Measurements from ENCODE around the gene CHRNA9. TPM values are rescaled to one million over a fixed set of nuclear protein-coding genes. Genes with fewer than 3 reads are reported as not detected.

The CHRNA9 gene
- total RNA-seq, 1 experiment from 2014 or later = 0.15 TPM

DNA sequence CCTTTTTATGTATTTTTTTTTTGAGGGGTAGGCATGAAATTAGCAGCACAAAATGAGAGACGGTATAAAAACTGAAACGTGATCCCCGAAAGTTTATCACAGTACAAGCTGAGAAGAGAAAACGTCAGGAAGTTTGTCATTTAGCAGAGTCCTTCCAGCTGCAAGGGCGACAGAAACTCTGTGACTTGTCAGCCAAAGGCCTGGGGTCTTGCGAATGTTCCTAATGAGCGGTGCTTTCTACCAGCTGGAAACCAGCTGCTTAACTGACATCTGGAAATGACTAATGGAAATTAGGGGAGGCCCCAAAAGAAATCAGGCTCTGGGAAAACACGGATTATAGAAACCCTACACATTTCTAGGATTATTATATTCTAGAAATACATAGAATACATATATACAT lies 66.5 kb downstream of the CHRNA9 start:
- H4K20me1 ChIP-seq (ENCODE audit: insufficient read depth, low read depth, low read length) = no peaks in the 10 kb centered on the region
- no peaks in the 10 kb centered on the region for H3K36me3 ChIP-seq (ENCODE audit: insufficient read depth, low read length)
- no peak overlapping the region for H3K27ac ChIP-seq (ENCODE audit: low read length)
- DNase-seq = no peak
- H3K9me2 ChIP-seq (replicated peaks; ENCODE audit: insufficient read depth, low read length) = no peaks in the 10 kb centered on the region
- H3K27me3 ChIP-seq (ENCODE audit: low read length) = no peaks in the 10 kb centered on the region
- no peak overlapping the region for H3K4me3 ChIP-seq (ENCODE audit: low read length)
- H3K4me2 ChIP-seq (ENCODE audit: low read depth, low read length, poor library complexity, severe bottlenecking) = no peak overlapping the region
- no peak overlapping the region for H2AFZ ChIP-seq (ENCODE audit: low read length)
- H3K9ac ChIP-seq (ENCODE audit: low read length) = no peak overlapping the region
- no peaks in the 10 kb centered on the region for H3K4me1 ChIP-seq (ENCODE audit: low read length)
- H3K79me2 ChIP-seq (ENCODE audit: low read length) = no peaks in the 10 kb centered on the region
- H3K9me3 ChIP-seq (ENCODE audit: low read length) = no peaks in the 10 kb centered on the region

DNA sequence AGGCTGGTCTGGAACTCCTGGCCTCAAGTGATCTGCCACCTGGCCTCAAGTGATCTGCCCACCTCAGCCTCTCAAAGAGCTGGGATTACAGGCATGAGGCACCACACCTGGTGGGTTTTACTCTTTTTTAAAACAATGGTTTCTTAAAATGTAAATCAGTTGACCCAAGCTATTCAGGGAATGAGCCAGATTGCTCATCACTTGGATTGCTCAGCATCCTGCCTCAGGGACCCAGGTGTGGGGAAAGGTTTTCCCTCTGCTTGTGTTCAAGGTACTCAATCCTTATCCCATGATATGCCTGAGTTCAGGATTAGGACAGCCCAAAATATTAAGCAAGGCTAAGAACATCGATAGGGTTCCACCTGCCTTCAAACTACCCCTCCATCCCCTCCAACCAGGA lies 67.4 kb downstream of the CHRNA9 start:
- H4K20me1 ChIP-seq (ENCODE audit: insufficient read depth, low read depth, low read length) = no peaks in the 10 kb centered on the region
- DNase-seq = no peak
- no peak overlapping the region for H3K9ac ChIP-seq (ENCODE audit: low read length)
- no peaks in the 10 kb centered on the region for H3K79me2 ChIP-seq (ENCODE audit: low read length)
- H3K9me2 ChIP-seq (replicated peaks; ENCODE audit: insufficient read depth, low read length) = no peaks in the 10 kb centered on the region
- H3K4me3 ChIP-seq (ENCODE audit: low read length) = no peak overlapping the region
- no peaks in the 10 kb centered on the region for H3K27me3 ChIP-seq (ENCODE audit: low read length)
- no peak overlapping the region for H2AFZ ChIP-seq (ENCODE audit: low read length)
- H3K9me3 ChIP-seq (ENCODE audit: low read length) = no peaks in the 10 kb centered on the region; the same call in 1 of the 2 replicates
- no peak overlapping the region for H3K27ac ChIP-seq (ENCODE audit: low read length)
- no peak overlapping the region for H3K4me2 ChIP-seq (ENCODE audit: low read depth, low read length, poor library complexity, severe bottlenecking)
- H3K4me1 ChIP-seq (ENCODE audit: low read length) = no peaks in the 10 kb centered on the region
- no peaks in the 10 kb centered on the region; the same call in 1 of the 2 replicates for H3K36me3 ChIP-seq (ENCODE audit: insufficient read depth, low read length)

DNA sequence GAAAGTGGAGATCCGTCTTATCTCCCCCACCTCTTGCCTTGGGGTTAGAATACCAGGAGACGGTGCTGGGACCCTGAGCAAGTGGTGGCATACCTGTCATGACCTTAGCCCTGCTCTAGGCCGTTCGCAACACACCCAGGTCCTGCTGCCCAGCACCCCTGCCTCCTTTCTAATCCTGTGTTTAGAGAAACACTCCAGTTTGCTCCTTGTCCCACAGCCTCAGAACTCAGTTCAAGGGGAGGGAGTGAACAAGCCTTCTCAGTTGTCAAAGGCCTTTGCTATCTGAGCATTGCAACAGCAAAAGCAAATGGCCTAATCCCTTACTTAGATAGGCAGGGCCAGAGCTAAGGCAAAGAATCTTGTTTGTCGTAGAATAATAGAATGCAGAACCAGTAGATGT lies 67.9 kb downstream of the CHRNA9 start:
- Histone ChIP-seq H3K4me2 (ENCODE audit: low read depth, low read length, poor library complexity, severe bottlenecking) (no peak overlapping the region), H3K9me2 (replicated peaks; ENCODE audit: insufficient read depth, low read length) (no peaks in the 10 kb centered on the region), H3K79me2 (ENCODE audit: low read length) (no peaks in the 10 kb centered on the region), H4K20me1 (ENCODE audit: insufficient read depth, low read depth, low read length) (no peaks in the 10 kb centered on the region), H3K4me1 (ENCODE audit: low read length) (no peaks in the 10 kb centered on the region), H2AFZ (ENCODE audit: low read length) (no peak overlapping the region), H3K9me3 (ENCODE audit: low read length) (no peaks in the 10 kb centered on the region; the same call in 1 of the 2 replicates), H3K36me3 (ENCODE audit: insufficient read depth, low read length) (no peaks in the 10 kb centered on the region; the same call in 1 of the 2 replicates), H3K27me3 (ENCODE audit: low read length) (no peaks in the 10 kb centered on the region), H3K4me3 (ENCODE audit: low read length) (no peak overlapping the region), H3K27ac (ENCODE audit: low read length) (no peak overlapping the region), H3K9ac (ENCODE audit: low read length) (no peak overlapping the region)
- no peak for DNase-seq

Small RNA genes within 50 kb of the gene (small RNA-seq; reads per million reads assigned to genes)
- not detected for gene RNU7-74P

Other genes starting within 250 kb of the CHRNA9 start
- gene RHOH, start 138.3 kb upstream of the CHRNA9 start, total RNA-seq (2014; rRNA removed; shearing (Covaris generic); ENCODE audit: low replicate concordance) = 39.5 and 68.4 TPM in 2 replicates